Measurements from ENCODE around the gene NDUFV3. TPM values are rescaled to one million over a fixed set of nuclear protein-coding genes. Genes with fewer than 3 reads are reported as not detected.
"Not testable (repeated sequence)": the region's sequence is repeated elsewhere in the genome, so short reads cannot be mapped to it uniquely, and the experiment has no call there.

NDUFV3 gene
- total RNA-seq, 1 experiment from 2014 or later: 39.6 TPM

DNA sequence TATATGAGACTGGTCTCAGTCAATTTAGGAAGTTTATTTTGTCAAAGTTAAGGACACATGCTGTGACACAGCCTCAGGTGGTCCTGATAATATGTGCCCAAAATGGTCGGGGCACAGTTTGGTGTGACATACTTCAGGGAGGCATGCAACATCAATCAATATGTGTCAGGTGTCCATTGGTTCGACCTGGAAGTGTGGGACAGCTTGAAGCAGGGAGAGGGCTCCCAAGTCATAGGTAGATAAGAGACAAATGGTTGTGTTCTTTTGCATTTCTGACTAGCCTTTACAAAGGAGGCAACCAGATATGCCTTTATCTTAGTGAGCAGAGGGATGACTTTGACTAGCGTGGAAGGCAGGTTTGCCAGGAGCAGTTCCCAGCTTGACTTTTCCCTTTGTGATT is 36.9 kb downstream of the NDUFV3 start:
- Histone ChIP-seq H3K4me3 (ENCODE audit: low read depth, low read length, poor library complexity, severe bottlenecking) (no peak overlapping the region), H3K9me3 (ENCODE audit: low read depth, low read length, poor library complexity, severe bottlenecking) (no peaks in the 10 kb centered on the region), H3K27me3 (replicated peaks; ENCODE audit: insufficient read depth, low read depth, low read length, poor library complexity) (no peaks in the 10 kb centered on the region), H3K4me1 (ENCODE audit: insufficient read depth, low read length, poor library complexity, severe bottlenecking) (peaks cover 7% of the 10 kb centered on the region), H3K36me3 (ENCODE audit: insufficient read depth, low read length, poor library complexity, severe bottlenecking) (no peaks in the 10 kb centered on the region), H3K27ac (ENCODE audit: low read depth, low read length, poor library complexity, severe bottlenecking) (no peak overlapping the region)
- TF ChIP-seq, protein P1, sequence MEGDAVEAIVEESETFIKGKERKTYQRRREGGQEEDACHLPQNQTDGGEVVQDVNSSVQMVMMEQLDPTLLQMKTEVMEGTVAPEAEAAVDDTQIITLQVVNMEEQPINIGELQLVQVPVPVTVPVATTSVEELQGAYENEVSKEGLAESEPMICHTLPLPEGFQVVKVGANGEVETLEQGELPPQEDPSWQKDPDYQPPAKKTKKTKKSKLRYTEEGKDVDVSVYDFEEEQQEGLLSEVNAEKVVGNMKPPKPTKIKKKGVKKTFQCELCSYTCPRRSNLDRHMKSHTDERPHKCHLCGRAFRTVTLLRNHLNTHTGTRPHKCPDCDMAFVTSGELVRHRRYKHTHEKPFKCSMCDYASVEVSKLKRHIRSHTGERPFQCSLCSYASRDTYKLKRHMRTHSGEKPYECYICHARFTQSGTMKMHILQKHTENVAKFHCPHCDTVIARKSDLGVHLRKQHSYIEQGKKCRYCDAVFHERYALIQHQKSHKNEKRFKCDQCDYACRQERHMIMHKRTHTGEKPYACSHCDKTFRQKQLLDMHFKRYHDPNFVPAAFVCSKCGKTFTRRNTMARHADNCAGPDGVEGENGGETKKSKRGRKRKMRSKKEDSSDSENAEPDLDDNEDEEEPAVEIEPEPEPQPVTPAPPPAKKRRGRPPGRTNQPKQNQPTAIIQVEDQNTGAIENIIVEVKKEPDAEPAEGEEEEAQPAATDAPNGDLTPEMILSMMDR (conservative IDR thresholded peaks at IDR 0.05; ENCODE audit: low read depth, low read length): no peak
- no peak for TF ChIP-seq EZH2 (IDR thresholded peaks at IDR 0.05; ENCODE audit: borderline replicate concordance, low read depth, low read length, poor library complexity, severe bottlenecking)
- POLR2A ChIA-PET (ENCODE audit: low non-redundant PET): no interaction called here
- intact Hi-C loops (cut with micrococcal nuclease; ENCODE audit: unreplicated experiment): no loop called here
- no peak for DNase-seq (ENCODE audit: low spot score)
- CTCF ChIA-PET: no interaction called here
- no TSS peak for BruUV-seq (replicated peaks)

DNA sequence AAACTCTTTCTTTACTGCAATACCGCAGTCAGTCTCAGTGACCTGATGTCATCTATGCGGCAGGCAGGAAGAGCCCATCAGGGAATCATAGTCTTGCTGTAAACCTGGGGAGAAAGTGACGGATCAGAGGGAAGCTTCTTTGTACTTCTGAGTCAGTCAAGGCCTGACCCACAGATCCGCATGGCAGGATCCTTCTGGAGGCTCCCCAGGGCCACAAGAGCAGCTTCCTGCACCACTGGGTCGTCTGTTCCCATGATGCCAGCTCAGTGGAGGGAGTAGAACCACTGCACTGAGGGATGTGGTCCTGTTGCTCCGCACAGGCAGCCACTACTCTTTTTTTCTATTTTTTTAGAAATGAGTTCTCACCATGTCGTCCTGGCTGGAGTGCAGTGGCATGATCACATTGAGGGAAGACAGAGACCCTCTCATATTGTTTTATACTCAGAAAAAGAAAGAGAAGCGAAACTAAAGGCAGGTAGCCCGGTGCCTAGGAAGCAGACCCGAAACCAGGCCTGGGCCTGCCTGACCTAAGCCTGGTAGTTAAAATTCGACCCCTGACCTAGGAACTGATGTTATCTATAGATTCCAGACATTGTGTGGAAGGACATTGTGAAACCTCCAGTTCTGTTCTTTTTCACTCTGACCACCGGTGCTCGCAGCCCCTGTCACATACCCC is 38.6 kb downstream of the NDUFV3 start:
- DNase-seq (ENCODE audit: low spot score): no peak
- intact Hi-C loops (cut with micrococcal nuclease; ENCODE audit: unreplicated experiment): no loop called here
- TF ChIP-seq EZH2 (IDR thresholded peaks at IDR 0.05; ENCODE audit: borderline replicate concordance, low read depth, low read length, poor library complexity, severe bottlenecking): no peak
- TF ChIP-seq, protein P1 (conservative IDR thresholded peaks at IDR 0.05; ENCODE audit: low read depth, low read length): no peak
- Histone ChIP-seq H3K4me1 (ENCODE audit: insufficient read depth, low read length, poor library complexity, severe bottlenecking) (no peaks in the 10 kb centered on the region), H3K27ac (ENCODE audit: low read depth, low read length, poor library complexity, severe bottlenecking) (no peak overlapping the region), H3K4me3 (ENCODE audit: low read depth, low read length, poor library complexity, severe bottlenecking) (no peak overlapping the region), H3K9me3 (ENCODE audit: low read depth, low read length, poor library complexity, severe bottlenecking) (no peaks in the 10 kb centered on the region), H3K27me3 (replicated peaks; ENCODE audit: insufficient read depth, low read depth, low read length, poor library complexity) (no peaks in the 10 kb centered on the region), H3K36me3 (ENCODE audit: insufficient read depth, low read length, poor library complexity, severe bottlenecking) (no peaks in the 10 kb centered on the region)
- ChIA-PET CTCF (no interaction called here), POLR2A (ENCODE audit: low non-redundant PET) (no interaction called here)
- BruUV-seq (replicated peaks): no TSS peak

DNA sequence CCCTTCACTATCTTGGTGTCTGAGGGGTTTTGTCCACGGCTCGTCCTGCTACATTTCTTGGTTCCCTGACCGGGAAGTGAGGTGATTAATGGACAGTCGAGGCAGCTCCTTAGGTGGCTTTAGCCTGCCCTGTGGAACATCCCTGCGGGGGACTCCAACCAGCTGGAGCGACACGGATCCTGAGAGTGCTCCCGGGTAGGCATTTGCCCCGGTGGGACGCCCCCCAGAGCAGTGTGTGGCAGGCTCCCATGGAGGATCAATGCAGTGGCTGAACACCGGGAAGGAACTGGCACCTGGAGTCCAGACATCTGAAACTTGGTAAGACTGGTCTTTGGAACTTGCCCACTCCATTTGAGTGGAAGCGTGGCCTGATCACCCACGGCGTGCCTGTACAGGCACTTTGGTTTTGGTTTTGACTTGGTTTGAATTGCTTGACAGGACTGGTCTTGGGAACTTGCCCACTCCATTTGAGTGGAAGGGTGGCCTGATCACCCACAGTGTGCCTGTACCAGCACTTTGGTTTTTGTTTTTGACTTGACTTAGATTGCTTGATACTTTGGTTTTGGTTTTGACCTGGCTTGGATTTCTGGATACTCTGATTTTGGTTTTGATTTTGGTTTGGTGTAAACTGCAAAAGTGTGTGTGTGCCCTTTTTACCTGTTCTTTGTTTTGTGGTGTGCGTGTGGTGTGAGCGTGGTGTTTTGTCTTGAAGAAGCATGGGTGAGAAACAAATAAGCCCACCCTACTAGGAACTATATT is 39.4 kb downstream of the NDUFV3 start:
- H3K9me3 ChIP-seq (ENCODE audit: low read depth, low read length, poor library complexity, severe bottlenecking); CTCF ChIA-PET; DNase-seq (ENCODE audit: low spot score); BruUV-seq (replicated peaks); intact Hi-C loops (cut with micrococcal nuclease; ENCODE audit: unreplicated experiment); H3K4me3 ChIP-seq (ENCODE audit: low read depth, low read length, poor library complexity, severe bottlenecking); H3K27ac ChIP-seq (ENCODE audit: low read depth, low read length, poor library complexity, severe bottlenecking); H3K27me3 ChIP-seq (replicated peaks; ENCODE audit: insufficient read depth, low read depth, low read length, poor library complexity); H3K36me3 ChIP-seq (ENCODE audit: insufficient read depth, low read length, poor library complexity, severe bottlenecking); H3K4me1 ChIP-seq (ENCODE audit: insufficient read depth, low read length, poor library complexity, severe bottlenecking); POLR2A ChIA-PET (ENCODE audit: low non-redundant PET): not testable (repeated sequence)

DNA sequence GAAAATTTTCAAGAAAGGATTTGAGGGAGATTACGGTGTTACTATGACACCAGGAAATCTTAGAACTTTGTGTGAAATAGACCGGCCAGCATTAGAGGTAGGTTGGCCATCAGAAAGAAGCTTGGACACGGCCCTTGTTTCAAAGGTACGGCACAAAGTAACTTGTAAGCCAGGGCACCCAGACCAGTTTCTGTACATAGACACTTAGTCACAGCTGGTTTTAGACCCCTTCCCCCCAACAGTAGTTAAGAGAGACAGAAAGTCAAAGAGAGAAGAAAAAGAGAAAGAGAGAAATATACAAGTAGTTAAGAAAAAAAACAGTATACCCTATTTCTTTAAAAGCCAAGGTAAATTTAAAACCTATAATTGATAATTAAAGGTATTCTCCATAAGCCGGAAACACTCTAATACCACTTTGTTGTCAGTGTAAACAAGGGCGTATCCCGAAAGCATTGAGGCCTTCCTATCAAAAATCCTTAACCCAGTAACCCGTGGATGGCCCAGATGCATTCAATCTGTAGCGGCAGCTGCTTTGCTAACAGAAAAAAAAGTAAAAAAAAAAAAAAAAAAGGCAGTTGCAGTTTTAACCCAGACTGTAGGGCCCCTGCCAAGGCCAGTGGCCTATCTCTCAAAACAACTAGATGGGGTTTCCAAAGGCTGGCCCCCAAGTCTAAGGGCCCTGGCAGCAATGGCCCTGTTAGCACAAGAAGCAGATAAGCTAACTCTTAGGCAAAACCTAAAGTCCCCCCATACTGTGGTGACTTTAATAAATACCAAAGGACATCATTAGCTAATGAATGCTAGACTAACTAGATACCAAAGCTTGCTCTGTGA is 40.2 kb downstream of the NDUFV3 start:
- H3K4me1 ChIP-seq (ENCODE audit: insufficient read depth, low read length, poor library complexity, severe bottlenecking); H3K36me3 ChIP-seq (ENCODE audit: insufficient read depth, low read length, poor library complexity, severe bottlenecking); H3K27me3 ChIP-seq (replicated peaks; ENCODE audit: insufficient read depth, low read depth, low read length, poor library complexity); DNase-seq (ENCODE audit: low spot score); BruUV-seq (replicated peaks); H3K4me3 ChIP-seq (ENCODE audit: low read depth, low read length, poor library complexity, severe bottlenecking); H3K9me3 ChIP-seq (ENCODE audit: low read depth, low read length, poor library complexity, severe bottlenecking); POLR2A ChIA-PET (ENCODE audit: low non-redundant PET); H3K27ac ChIP-seq (ENCODE audit: low read depth, low read length, poor library complexity, severe bottlenecking); intact Hi-C loops (cut with micrococcal nuclease; ENCODE audit: unreplicated experiment); CTCF ChIA-PET: not testable (repeated sequence)

DNA sequence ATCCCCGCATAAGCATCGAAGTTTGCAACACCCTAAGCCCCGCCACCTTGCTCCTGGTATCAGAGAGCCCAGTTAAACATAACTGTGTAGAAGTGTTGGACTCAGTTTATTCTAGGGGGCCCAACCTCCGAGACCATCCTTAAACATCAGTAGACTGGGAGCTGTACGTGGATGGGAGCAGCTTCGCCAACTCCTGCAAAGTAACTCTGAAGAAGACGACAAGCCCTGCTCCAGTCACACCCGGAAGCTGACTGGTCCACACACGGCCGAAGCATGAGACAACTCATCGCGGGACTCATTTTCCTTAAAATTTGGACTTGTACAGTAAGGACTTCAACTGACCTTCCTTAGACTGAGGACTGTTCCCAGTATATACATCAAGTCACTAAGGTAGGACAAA is 40.9 kb downstream of the NDUFV3 start:
- intact Hi-C loops (cut with micrococcal nuclease; ENCODE audit: unreplicated experiment); H3K4me1 ChIP-seq (ENCODE audit: insufficient read depth, low read length, poor library complexity, severe bottlenecking); H3K4me3 ChIP-seq (ENCODE audit: low read depth, low read length, poor library complexity, severe bottlenecking); H3K27me3 ChIP-seq (replicated peaks; ENCODE audit: insufficient read depth, low read depth, low read length, poor library complexity); CTCF ChIA-PET; H3K9me3 ChIP-seq (ENCODE audit: low read depth, low read length, poor library complexity, severe bottlenecking); DNase-seq (ENCODE audit: low spot score); BruUV-seq (replicated peaks); H3K36me3 ChIP-seq (ENCODE audit: insufficient read depth, low read length, poor library complexity, severe bottlenecking); H3K27ac ChIP-seq (ENCODE audit: low read depth, low read length, poor library complexity, severe bottlenecking); POLR2A ChIA-PET (ENCODE audit: low non-redundant PET): not testable (repeated sequence)
